ENCODE data around the gene RNF130. TPM values are rescaled to one million over a fixed set of nuclear protein-coding genes. Genes with fewer than 3 reads are reported as not detected.

Gene RNF130
- total RNA-seq, 1 donor from 2014 or later = 86.7 TPM

DNA sequence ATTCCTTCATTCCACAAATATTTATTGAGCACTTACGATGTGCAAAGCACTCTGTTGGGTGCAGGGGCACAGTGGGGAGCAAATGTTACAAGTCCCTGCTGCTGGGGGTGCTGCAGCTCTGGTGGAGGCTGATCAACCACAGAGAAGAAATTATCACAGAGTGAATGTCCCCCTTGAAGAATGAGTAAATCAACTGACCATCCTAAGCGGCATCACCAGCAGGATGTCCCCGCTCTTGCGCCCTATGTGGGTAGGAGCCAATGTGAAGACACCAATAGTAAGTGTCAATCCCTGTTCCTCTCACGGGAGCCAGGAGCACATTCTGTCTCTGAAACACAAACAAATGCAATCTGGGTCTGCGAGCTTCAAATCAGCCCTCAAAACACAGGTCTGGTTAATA is 116.5 kb downstream of the RNF130 start:
- no peak for DNase-seq (ENCODE audit: low spot score in 2 of 2)
- no peaks in the 10 kb centered on the region for H3K4me1 ChIP-seq
- no peak overlapping the region for H3K4me3 ChIP-seq
- H3K9me3 ChIP-seq = no peaks in the 10 kb centered on the region
- peaks cover 0 to 32% of the 10 kb centered on the region in 2 donors for H3K36me3 ChIP-seq
- H3K27me3 ChIP-seq = no peaks in the 10 kb centered on the region
- intact Hi-C loops (cut with DNase I) = no loop called here
- H3K27ac ChIP-seq = no peak overlapping the region
- TF ChIP-seq, protein P1, sequence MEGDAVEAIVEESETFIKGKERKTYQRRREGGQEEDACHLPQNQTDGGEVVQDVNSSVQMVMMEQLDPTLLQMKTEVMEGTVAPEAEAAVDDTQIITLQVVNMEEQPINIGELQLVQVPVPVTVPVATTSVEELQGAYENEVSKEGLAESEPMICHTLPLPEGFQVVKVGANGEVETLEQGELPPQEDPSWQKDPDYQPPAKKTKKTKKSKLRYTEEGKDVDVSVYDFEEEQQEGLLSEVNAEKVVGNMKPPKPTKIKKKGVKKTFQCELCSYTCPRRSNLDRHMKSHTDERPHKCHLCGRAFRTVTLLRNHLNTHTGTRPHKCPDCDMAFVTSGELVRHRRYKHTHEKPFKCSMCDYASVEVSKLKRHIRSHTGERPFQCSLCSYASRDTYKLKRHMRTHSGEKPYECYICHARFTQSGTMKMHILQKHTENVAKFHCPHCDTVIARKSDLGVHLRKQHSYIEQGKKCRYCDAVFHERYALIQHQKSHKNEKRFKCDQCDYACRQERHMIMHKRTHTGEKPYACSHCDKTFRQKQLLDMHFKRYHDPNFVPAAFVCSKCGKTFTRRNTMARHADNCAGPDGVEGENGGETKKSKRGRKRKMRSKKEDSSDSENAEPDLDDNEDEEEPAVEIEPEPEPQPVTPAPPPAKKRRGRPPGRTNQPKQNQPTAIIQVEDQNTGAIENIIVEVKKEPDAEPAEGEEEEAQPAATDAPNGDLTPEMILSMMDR (IDR thresholded peaks at IDR 0.05) = no peak

DNA sequence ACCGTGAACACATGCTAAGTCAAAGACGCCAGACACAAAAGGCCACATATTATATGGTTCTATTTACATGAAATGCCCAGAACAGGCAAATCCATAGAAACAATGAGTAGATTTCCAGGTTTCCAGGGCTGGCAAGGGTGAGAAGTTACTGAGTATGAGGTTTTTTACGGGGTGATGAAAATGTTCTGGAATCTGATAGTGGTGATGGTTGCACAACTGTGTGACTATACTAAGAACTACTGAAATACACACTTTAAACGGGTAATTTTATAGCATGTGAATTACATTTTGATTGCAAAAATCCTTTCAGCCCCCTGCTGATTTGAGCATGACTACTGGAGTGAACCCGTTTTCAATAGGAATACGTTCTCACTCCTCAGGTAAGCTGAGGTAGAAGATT is 117.1 kb downstream of the RNF130 start:
- no peaks in the 10 kb centered on the region for H3K4me1 ChIP-seq
- H3K36me3 ChIP-seq = peaks cover 0 to 34% of the 10 kb centered on the region in 2 donors
- TF ChIP-seq, protein P1 (IDR thresholded peaks at IDR 0.05) = no peak
- no peaks in the 10 kb centered on the region for H3K27me3 ChIP-seq
- no peaks in the 10 kb centered on the region for H3K9me3 ChIP-seq
- no peak for DNase-seq (ENCODE audit: low spot score in 2 of 2)
- no peak overlapping the region for H3K27ac ChIP-seq
- intact Hi-C loops (cut with DNase I) = no loop called here
- no peak overlapping the region for H3K4me3 ChIP-seq

DNA sequence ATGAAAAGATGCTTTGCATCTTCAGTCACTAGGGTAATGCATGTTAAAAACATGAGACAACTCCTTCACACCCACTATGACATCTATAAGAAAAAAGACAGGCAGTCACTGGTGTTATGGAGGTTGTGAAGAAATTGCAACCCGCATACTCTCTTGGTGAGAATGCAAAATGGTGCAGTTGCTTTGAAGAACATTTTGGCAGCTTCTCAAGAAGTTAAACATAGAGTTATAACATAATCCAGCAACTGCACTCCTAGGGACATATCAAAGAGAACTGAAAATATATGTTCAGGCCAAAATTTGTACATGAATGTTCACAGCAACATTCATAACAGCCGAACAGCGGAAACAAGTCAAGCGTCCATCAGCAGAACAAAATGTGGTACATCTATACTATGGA is 117.6 kb downstream of the RNF130 start:
- TF ChIP-seq, protein P1 (IDR thresholded peaks at IDR 0.05) = no peak
- no peak overlapping the region for H3K4me3 ChIP-seq
- H3K36me3 ChIP-seq = peaks cover 0 to 33% of the 10 kb centered on the region in 2 donors
- no peaks in the 10 kb centered on the region for H3K4me1 ChIP-seq
- no peaks in the 10 kb centered on the region for H3K27me3 ChIP-seq
- no peak overlapping the region for H3K27ac ChIP-seq
- no peaks in the 10 kb centered on the region for H3K9me3 ChIP-seq
- intact Hi-C loops (cut with DNase I) = no loop called here
- no peak for DNase-seq (ENCODE audit: low spot score in 2 of 2)

DNA sequence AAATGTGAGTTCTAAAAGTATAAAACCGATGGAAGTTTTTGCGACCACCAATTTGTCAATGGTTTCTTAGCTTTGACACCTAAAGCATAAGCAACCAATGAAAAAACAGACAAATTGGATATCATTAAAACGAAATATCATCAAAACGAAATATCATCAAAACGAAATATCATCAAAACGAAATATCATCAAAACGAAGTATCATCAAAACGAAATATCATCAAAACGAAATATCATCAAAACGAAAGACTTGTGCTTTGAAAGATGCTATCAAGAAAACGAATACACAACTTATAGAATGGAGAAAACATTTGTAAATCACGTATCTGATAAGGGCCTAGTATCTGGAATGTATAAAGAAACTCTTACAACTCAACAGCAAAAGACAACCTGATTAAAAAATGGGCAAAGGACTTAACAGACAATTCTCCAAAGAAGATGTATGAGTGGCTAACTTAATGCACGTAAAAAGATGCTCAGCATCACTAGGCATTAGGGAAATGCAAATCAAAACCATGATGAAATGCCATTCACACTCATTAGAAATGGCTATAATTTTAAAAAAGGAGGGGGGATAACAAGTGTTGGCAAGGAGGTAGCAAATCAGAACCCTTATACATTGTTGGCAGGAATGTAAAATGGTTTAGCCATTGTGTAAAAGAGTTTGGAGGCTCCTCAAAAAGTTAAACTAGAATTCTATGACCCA is 134.4 kb downstream of the RNF130 start:
- Histone ChIP-seq H3K36me3 (no peaks in the 10 kb centered on the region), H3K4me1 (no peaks in the 10 kb centered on the region), H3K27me3 (no peaks in the 10 kb centered on the region), H3K4me3 (no peak overlapping the region), H3K27ac (no peak overlapping the region), H3K9me3 (no peaks in the 10 kb centered on the region)
- TF ChIP-seq, protein P1 (IDR thresholded peaks at IDR 0.05) = no peak
- DNase-seq (ENCODE audit: low spot score in 2 of 2) = no peak
- intact Hi-C loops (cut with DNase I) = no loop called here

DNA sequence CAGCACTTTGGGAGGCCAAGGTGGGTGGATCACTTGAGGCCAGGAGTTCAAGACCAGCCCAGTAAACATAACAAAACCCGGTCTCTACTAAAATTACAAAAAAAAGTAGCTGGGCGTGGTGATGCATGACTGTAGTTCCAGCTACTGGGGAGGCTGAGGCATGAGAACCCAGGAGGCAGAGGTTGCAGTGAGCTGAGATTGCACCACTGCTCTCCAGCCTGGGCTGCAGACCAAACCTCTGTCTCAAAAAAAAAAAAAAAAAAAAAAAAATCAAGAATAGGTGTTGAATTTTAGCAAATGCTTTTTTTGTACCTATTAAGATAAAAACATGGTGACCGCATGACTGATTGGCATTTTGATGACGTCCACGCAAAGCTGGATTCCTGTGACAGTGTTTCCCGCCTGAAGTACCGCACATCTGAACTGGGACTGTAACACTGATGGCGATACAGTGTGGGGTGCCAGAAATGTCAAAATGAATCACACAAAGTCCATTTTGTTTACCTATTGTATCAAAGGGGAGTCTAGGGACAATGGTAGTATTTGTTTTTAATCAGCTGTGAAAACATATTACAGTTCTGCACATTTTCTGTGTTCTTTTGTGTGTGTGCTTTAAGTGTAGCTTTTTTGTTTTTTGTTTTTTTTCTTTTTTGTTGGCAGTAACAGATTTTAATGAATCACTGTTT is 140.6 kb downstream of the RNF130 start:
- H3K36me3 ChIP-seq = no peaks in the 10 kb centered on the region
- intact Hi-C loops (cut with DNase I) = no loop called here
- H3K9me3 ChIP-seq = no peaks in the 10 kb centered on the region
- no peak for DNase-seq (ENCODE audit: low spot score in 2 of 2)
- no peaks in the 10 kb centered on the region for H3K27me3 ChIP-seq
- no peak overlapping the region for H3K4me3 ChIP-seq
- TF ChIP-seq, protein P1 (IDR thresholded peaks at IDR 0.05) = no peak
- no peak overlapping the region for H3K27ac ChIP-seq
- no peaks in the 10 kb centered on the region for H3K4me1 ChIP-seq
